ENCODE measurements around the gene MYRFL. TPM values are rescaled to one million over a fixed set of nuclear protein-coding genes. Genes with fewer than 3 reads are reported as not detected.

MYRFL gene
- total RNA-seq, 1 donor from 2014 or later = 0.20 TPM

DNA sequence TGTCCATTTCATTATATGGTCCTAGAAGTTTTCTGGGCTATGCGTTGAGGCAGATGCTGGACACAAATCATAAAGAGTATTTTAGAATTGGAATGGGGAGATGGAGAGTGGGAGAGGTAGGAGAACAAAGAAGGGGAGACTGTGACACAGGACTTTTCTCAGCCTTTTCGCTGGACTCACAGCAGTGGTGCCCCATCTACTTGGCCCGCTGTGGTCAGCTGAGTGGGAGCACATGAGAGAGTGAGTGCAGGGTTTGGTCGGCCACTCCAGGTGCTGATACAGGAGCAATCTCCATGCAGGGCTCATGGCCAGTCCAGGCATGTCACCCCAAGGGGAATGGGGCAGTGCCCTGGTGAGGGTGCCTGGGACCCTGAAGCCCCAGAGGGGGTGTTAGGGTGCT, 109.0 kb downstream of the MYRFL start:
- Histone ChIP-seq H3K36me3 (ENCODE audit: insufficient read depth, low read length) (no peaks in the 10 kb centered on the region), H3K4me3 (ENCODE audit: insufficient read depth, low read depth, low read length) (no peak overlapping the region), H3K9ac (ENCODE audit: low read length) (no peak overlapping the region), H2AFZ (ENCODE audit: low read depth, low read length) (no peak overlapping the region), H3K4me2 (ENCODE audit: low read length) (no peak overlapping the region), H3K79me2 (ENCODE audit: insufficient read depth, low read length) (no peaks in the 10 kb centered on the region), H3K27ac (ENCODE audit: low read depth, low read length) (no peak overlapping the region), H3K4me1 (ENCODE audit: insufficient read depth, low read length) (no peaks in the 10 kb centered on the region), H4K20me1 (ENCODE audit: insufficient read depth, low read length) (no peaks in the 10 kb centered on the region), H3K27me3 (ENCODE audit: insufficient read depth, low read length) (peaks cover 3% of the 10 kb centered on the region), H3K9me3 (ENCODE audit: insufficient read depth, low read depth, low read length) (no peaks in the 10 kb centered on the region)
- FAIRE-seq = no peak
- TF ChIP-seq CTCF (IDR thresholded peaks at IDR 0.05; ENCODE audit: insufficient read depth, low read depth, low read length) (no peak), EZH2 (IDR thresholded peaks at IDR 0.05; ENCODE audit: insufficient read depth, low read length) (no peak)
- DNase-seq (ENCODE audit: low read depth) = no peak
- Mint-ChIP-seq H3K4me1 (ENCODE audit: low read depth, unreplicated experiment) (peaks cover 39% of the 10 kb centered on the region), H3K4me3 (ENCODE audit: unreplicated experiment) (no peak overlapping the region), H3K27ac (ENCODE audit: unreplicated experiment) (no peak overlapping the region), H3K27me3 (ENCODE audit: low read depth, unreplicated experiment) (no peaks in the 10 kb centered on the region), H3K36me3 (ENCODE audit: low read depth, unreplicated experiment) (no peaks in the 10 kb centered on the region), H3K9me3 (ENCODE audit: unreplicated experiment) (no peaks in the 10 kb centered on the region)

DNA sequence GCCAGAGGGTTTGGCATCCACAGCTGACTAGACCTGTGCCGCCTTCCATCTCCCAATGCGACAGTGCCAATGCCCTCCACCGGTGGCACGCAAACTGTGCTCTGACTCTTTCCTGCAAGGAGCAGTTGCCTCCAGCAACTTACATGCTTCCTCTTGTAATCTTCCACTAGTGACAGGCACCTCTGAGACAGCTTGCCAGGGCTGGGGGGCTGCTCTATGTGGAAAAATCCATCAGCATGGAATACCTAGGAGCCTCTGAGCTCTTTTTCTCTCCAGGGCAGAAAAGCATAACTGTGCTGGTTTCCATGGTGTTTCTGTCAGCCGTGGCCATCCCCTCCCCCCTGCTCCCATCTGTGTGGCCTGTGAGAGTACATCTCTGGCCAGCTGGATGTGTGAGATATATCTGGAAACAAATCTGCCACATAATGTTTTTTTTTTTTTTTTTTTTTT, 110.6 kb downstream of the MYRFL start:
- Histone ChIP-seq H2AFZ (ENCODE audit: low read depth, low read length) (no peak overlapping the region), H3K9ac (ENCODE audit: low read length) (no peak overlapping the region), H3K79me2 (ENCODE audit: insufficient read depth, low read length) (no peaks in the 10 kb centered on the region), H4K20me1 (ENCODE audit: insufficient read depth, low read length) (no peaks in the 10 kb centered on the region), H3K27me3 (ENCODE audit: insufficient read depth, low read length) (peaks cover 3% of the 10 kb centered on the region), H3K36me3 (ENCODE audit: insufficient read depth, low read length) (no peaks in the 10 kb centered on the region), H3K4me3 (ENCODE audit: insufficient read depth, low read depth, low read length) (no peak overlapping the region), H3K27ac (ENCODE audit: low read depth, low read length) (no peak overlapping the region), H3K4me1 (ENCODE audit: insufficient read depth, low read length) (no peaks in the 10 kb centered on the region), H3K4me2 (ENCODE audit: low read length) (no peak overlapping the region), H3K9me3 (ENCODE audit: insufficient read depth, low read depth, low read length) (no peaks in the 10 kb centered on the region)
- Mint-ChIP-seq H3K4me3 (ENCODE audit: unreplicated experiment) (no peak overlapping the region), H3K27ac (ENCODE audit: unreplicated experiment) (no peak overlapping the region), H3K4me1 (ENCODE audit: low read depth, unreplicated experiment) (peaks cover 29% of the 10 kb centered on the region), H3K9me3 (ENCODE audit: unreplicated experiment) (no peaks in the 10 kb centered on the region), H3K36me3 (ENCODE audit: low read depth, unreplicated experiment) (no peaks in the 10 kb centered on the region), H3K27me3 (ENCODE audit: low read depth, unreplicated experiment) (no peaks in the 10 kb centered on the region)
- TF ChIP-seq CTCF (IDR thresholded peaks at IDR 0.05; ENCODE audit: insufficient read depth, low read depth, low read length) (no peak), EZH2 (IDR thresholded peaks at IDR 0.05; ENCODE audit: insufficient read depth, low read length) (no peak)
- FAIRE-seq (no peak), DNase-seq (ENCODE audit: low read depth) (no peak)

DNA sequence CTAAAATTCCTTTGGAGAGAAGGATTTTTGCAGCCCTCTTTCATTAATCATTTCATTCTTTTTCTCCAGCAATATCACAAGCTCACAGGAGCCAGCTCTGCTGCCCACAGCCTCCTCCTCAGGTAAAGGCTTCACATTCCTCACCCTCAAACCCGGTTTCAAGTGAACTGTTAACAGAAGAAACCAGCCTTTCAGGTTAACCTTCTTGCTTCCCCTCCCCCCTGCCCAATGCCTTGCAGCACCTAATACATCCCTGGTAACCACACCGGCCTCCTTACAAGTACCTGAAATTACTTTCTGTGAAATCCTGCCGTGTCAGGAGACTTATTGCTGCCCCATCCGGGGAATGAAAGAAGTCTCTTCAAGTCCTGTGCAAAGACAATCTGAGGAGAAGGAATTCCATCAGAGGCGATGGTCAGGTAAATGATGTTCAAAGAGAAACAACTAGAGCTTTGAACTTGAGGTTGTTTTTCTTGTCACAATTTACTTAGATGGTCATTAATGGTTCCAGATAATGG, 111.2 kb downstream of the MYRFL start:
- Mint-ChIP-seq H3K4me1 (ENCODE audit: low read depth, unreplicated experiment) (peaks cover 26% of the 10 kb centered on the region), H3K9me3 (ENCODE audit: unreplicated experiment) (no peaks in the 10 kb centered on the region), H3K36me3 (ENCODE audit: low read depth, unreplicated experiment) (no peaks in the 10 kb centered on the region), H3K27me3 (ENCODE audit: low read depth, unreplicated experiment) (no peaks in the 10 kb centered on the region), H3K27ac (ENCODE audit: unreplicated experiment) (no peak overlapping the region), H3K4me3 (ENCODE audit: unreplicated experiment) (no peak overlapping the region)
- Histone ChIP-seq H3K36me3 (ENCODE audit: insufficient read depth, low read length) (no peaks in the 10 kb centered on the region), H3K4me1 (ENCODE audit: insufficient read depth, low read length) (no peaks in the 10 kb centered on the region), H3K4me3 (ENCODE audit: insufficient read depth, low read depth, low read length) (no peak overlapping the region), H2AFZ (ENCODE audit: low read depth, low read length) (no peak overlapping the region), H3K9me3 (ENCODE audit: insufficient read depth, low read depth, low read length) (no peaks in the 10 kb centered on the region), H3K4me2 (ENCODE audit: low read length) (no peak overlapping the region), H3K27me3 (ENCODE audit: insufficient read depth, low read length) (peaks cover 3% of the 10 kb centered on the region), H3K79me2 (ENCODE audit: insufficient read depth, low read length) (no peaks in the 10 kb centered on the region), H3K27ac (ENCODE audit: low read depth, low read length) (no peak overlapping the region), H3K9ac (ENCODE audit: low read length) (no peak overlapping the region), H4K20me1 (ENCODE audit: insufficient read depth, low read length) (no peaks in the 10 kb centered on the region)
- TF ChIP-seq CTCF (IDR thresholded peaks at IDR 0.05; ENCODE audit: insufficient read depth, low read depth, low read length) = no peak
- TF ChIP-seq EZH2 (IDR thresholded peaks at IDR 0.05; ENCODE audit: insufficient read depth, low read length) = no peak
- DNase-seq (ENCODE audit: low read depth) (no peak), FAIRE-seq (no peak)

All from astrocyte (in vitro differentiated cells and primary cell).